NOMO-1 treated with dmso at 0.1 percent for 144 hours (cell line): ENCODE measurements around the gene SHOX.
"Not testable (repeated sequence)": the region's sequence is repeated elsewhere in the genome, so short reads cannot be mapped to it uniquely, and the experiment has no call there.

Experiments used
- DNase-seq: peaks from one replicate; lab custom pipeline; 2025; ENCODE audit not compliant: unreplicated experiment; lab: John Stamatoyannopoulos, UW

SHOX gene

GRCh38 chrX:621705-622503 lies 8.7 kb upstream of the SHOX start:
- DNase-seq, result no peak

- DNase-seq, result not testable (repeated sequence)
These were observed 7.8 kb upstream of the SHOX start for GRCh38 chrX:622802-623201.

- DNase-seq, result no peak
These were observed 7.4 kb upstream of the SHOX start for GRCh38 chrX:623268-623598.

GRCh38 chrX:623599-624315 lies 6.8 kb upstream of the SHOX start:
- peak; percentile 43 for DNase-seq

- no peak for DNase-seq
These were observed 5.4 kb upstream of the SHOX start for GRCh38 chrX:625137-625691.

- DNase-seq, result not testable (repeated sequence)
These were observed 4.5 kb upstream of the SHOX start for GRCh38 chrX:626047-626446.

GRCh38 chrX:626745-627509 lies 3.7 kb upstream of the SHOX start:
- no peak for DNase-seq

- DNase-seq, result no peak
These were observed 3.0 kb upstream of the SHOX start for GRCh38 chrX:627510-627981.

GRCh38 chrX:627995-628394 lies 2.6 kb upstream of the SHOX start:
- DNase-seq, result no peak

GRCh38 chrX:629230-630006 lies 1.2 kb upstream of the SHOX start:
- no peak for DNase-seq

- DNase-seq, result no peak
These were observed 482 bp upstream of the SHOX start for GRCh38 chrX:630007-630611.

GRCh38 chrX:631802-632365 lies 1.3 kb downstream of the SHOX start:
- no peak for DNase-seq

- no peak for DNase-seq
These were observed 1.9 kb downstream of the SHOX start for GRCh38 chrX:632366-633042.

GRCh38 chrX:633043-633984 lies 2.7 kb downstream of the SHOX start:
- no peak for DNase-seq

- DNase-seq, result no peak
These were observed 3.7 kb downstream of the SHOX start for GRCh38 chrX:633985-634958.

GRCh38 chrX:635428-636090 lies 5.0 kb downstream of the SHOX start:
- DNase-seq, result no peak
